Limb (tissue), 2 donors: ENCODE measurements around the gene RPTOR.

ENCODE experiments used
- DNase-seq, 2 donors: peaks; one replicate each; pipeline ENCODE4 v3.0.0-alpha.2; 2016; ENCODE audit errors: extremely low spot score in 2 of 2

Gene RPTOR

GRCh38 chr17:80953471-80954315 is 409.1 kb downstream of the RPTOR start:
- DNase-seq: no peak

- no peak for DNase-seq
These were observed 410.4 kb downstream of the RPTOR start for GRCh38 chr17:80955078-80955477.

- no peak for DNase-seq
These were observed 411.1 kb downstream of the RPTOR start for GRCh38 chr17:80955671-80956280.

- DNase-seq: no peak
These were observed 411.9 kb downstream of the RPTOR start for GRCh38 chr17:80956321-80957190.

GRCh38 chr17:80957461-80957941 is 412.9 kb downstream of the RPTOR start:
- peak in 1 of 2 donors; percentile 16 for DNase-seq

- DNase-seq: peak in 1 of 2 donors; percentile 82
These were observed 414.8 kb downstream of the RPTOR start for GRCh38 chr17:80959330-80960036.

GRCh38 chr17:80960037-80960796 is 415.6 kb downstream of the RPTOR start:
- no peak for DNase-seq

GRCh38 chr17:80960797-80961452 is 416.3 kb downstream of the RPTOR start:
- DNase-seq: no peak

- DNase-seq: no peak
These were observed 417.1 kb downstream of the RPTOR start for GRCh38 chr17:80961541-80962330.

- no peak for DNase-seq
These were observed 418.0 kb downstream of the RPTOR start for GRCh38 chr17:80962356-80963329.

GRCh38 chr17:80963812-80964543 is 419.3 kb downstream of the RPTOR start:
- DNase-seq: no peak

- no peak for DNase-seq
These were observed 419.9 kb downstream of the RPTOR start for GRCh38 chr17:80964544-80964856.

GRCh38 chr17:80964859-80965580 is 420.4 kb downstream of the RPTOR start:
- DNase-seq: peak in 1 of 2 donors; percentile 30

- DNase-seq: peak in 1 of 2 donors; percentile 22
These were observed 421.0 kb downstream of the RPTOR start for GRCh38 chr17:80965606-80966005.

- DNase-seq: peak in 1 of 2 donors; percentile 39
These were observed 422.8 kb downstream of the RPTOR start for GRCh38 chr17:80967404-80967872.

- DNase-seq: peak; percentile 56 to 82
These were observed 424.0 kb downstream of the RPTOR start for GRCh38 chr17:80968602-80969029.
